H9 (cell line): ENCODE results near the gene KRTAP9-1. TPM values are rescaled to one million over a fixed set of nuclear protein-coding genes. Genes with fewer than 3 reads are reported as not detected.

Experiments
- DNase-seq: peaks from one replicate; pipeline ENCODE4 v3.0.0-alpha.2; 2017
- H2AFZ ChIP-seq: one replicate; pipeline ENCODE4 v1.6.1; 2013; ENCODE audit warnings: mild to moderate bottlenecking, low read length, control low read depth, moderate library complexity
- H2AK5ac ChIP-seq: 2 replicates; pipeline ENCODE4 v1.6.1; 2013; ENCODE audit warnings: low read length, control low read depth, mixed read lengths; ENCODE audit not compliant: insufficient read length
- H2BK120ac ChIP-seq: one replicate; pipeline ENCODE4 v1.6.1; 2013; ENCODE audit warnings: low read depth, mild to moderate bottlenecking, low read length, control low read depth, inconsistent platforms; ENCODE audit not compliant: poor library complexity, severe bottlenecking
- H2BK12ac ChIP-seq: 2 replicates; pipeline ENCODE4 v1.6.1; 2013; ENCODE audit warnings: low read length, control low read depth, mixed read lengths, low read depth; ENCODE audit not compliant: insufficient read length
- H2BK15ac ChIP-seq: 2 replicates; pipeline ENCODE4 v1.6.1; 2013; ENCODE audit warnings: low read depth, low read length, control low read depth
- H2BK20ac ChIP-seq: one replicate; pipeline ENCODE4 v1.6.1; 2013; ENCODE audit warnings: low read depth, mild to moderate bottlenecking, low read length, control low read depth, inconsistent platforms; ENCODE audit not compliant: poor library complexity, severe bottlenecking
- H2BK5ac ChIP-seq: 2 replicates; pipeline ENCODE4 v1.6.1; 2013; ENCODE audit warnings: low read length, control low read depth, mixed read lengths; ENCODE audit not compliant: insufficient read length
- H3K14ac ChIP-seq: 2 replicates; pipeline ENCODE4 v1.6.1; 2013; ENCODE audit warnings: low read length, control low read depth; ENCODE audit not compliant: insufficient read depth
- H3K18ac ChIP-seq: 2 replicates; pipeline ENCODE4 v1.6.1; 2013; ENCODE audit warnings: low read depth, mild to moderate bottlenecking, mixed read lengths, low read length, control low read depth; ENCODE audit not compliant: insufficient read length
- H3K23ac ChIP-seq: 2 replicates; pipeline ENCODE4 v1.6.1; 2013; ENCODE audit warnings: low read length, control low read depth, mixed read lengths, low read depth; ENCODE audit not compliant: insufficient read length
- H3K23me2 ChIP-seq: 2 replicates; pipeline ENCODE4 v1.6.1; 2013; ENCODE audit warnings: low read depth, mild to moderate bottlenecking, mixed read lengths, low read length, control low read depth; ENCODE audit not compliant: insufficient read length, poor library complexity, severe bottlenecking
- H3K27ac ChIP-seq: 2 replicates; pipeline ENCODE4 v1.5.1; 2013; ENCODE audit warnings: low read length, control low read depth, mixed read lengths, low read depth; ENCODE audit not compliant: insufficient read length
- H3K27me3 ChIP-seq: 2 replicates; pipeline ENCODE4 v1.6.1; 2013; ENCODE audit warnings: low read length, control low read depth, inconsistent platforms; ENCODE audit not compliant: insufficient read depth
- H3K4ac ChIP-seq: 2 replicates; pipeline ENCODE4 v1.6.1; 2013; ENCODE audit warnings: low read depth, mild to moderate bottlenecking, control low read depth, inconsistent platforms, low read length, moderate library complexity
- H3K4me1 ChIP-seq: 2 replicates; pipeline ENCODE4 v1.6.1; 2013; ENCODE audit warnings: low read length, control low read depth, inconsistent platforms; ENCODE audit not compliant: insufficient read depth
- H3K4me2 ChIP-seq: 2 replicates; pipeline ENCODE4 v1.6.1; 2013; ENCODE audit warnings: low read length, control low read depth, mixed read lengths; ENCODE audit not compliant: insufficient read length, insufficient read depth
- H3K56ac ChIP-seq: 2 replicates; pipeline ENCODE4 v1.6.1; 2013; ENCODE audit warnings: low read depth, mild to moderate bottlenecking, mixed read lengths, low read length, control low read depth; ENCODE audit not compliant: insufficient read length
- H3K79me1 ChIP-seq: 2 replicates; pipeline ENCODE4 v1.6.1; 2013; ENCODE audit warnings: low read depth, mild to moderate bottlenecking, moderate library complexity, low read length, control low read depth, inconsistent platforms; ENCODE audit not compliant: insufficient read depth, poor library complexity, severe bottlenecking
- H3K79me2 ChIP-seq: 2 replicates; pipeline ENCODE4 v1.6.1; 2013; ENCODE audit warnings: low read length, control low read depth, inconsistent platforms; ENCODE audit not compliant: insufficient read depth
- H3K9ac ChIP-seq: 2 replicates; pipeline ENCODE4 v1.6.1; 2013; ENCODE audit warnings: low read length, control low read depth, mixed read lengths; ENCODE audit not compliant: insufficient read length; ENCODE audit errors: extremely low read depth
- H3K9me3 ChIP-seq: one replicate; pipeline ENCODE4 v1.6.1; 2013; ENCODE audit warnings: low read depth, low read length, inconsistent platforms; ENCODE audit not compliant: control insufficient read depth
- H3T11ph ChIP-seq: one replicate; pipeline ENCODE4 v1.6.1; 2013; ENCODE audit warnings: mild to moderate bottlenecking, low read length, control low read depth, inconsistent platforms
- H4K20me1 ChIP-seq: one replicate; pipeline ENCODE4 v1.6.1; 2013; ENCODE audit not compliant: control insufficient read depth, insufficient read length, insufficient read depth
- H4K5ac ChIP-seq: 2 replicates; pipeline ENCODE4 v1.6.1; 2013; ENCODE audit warnings: low read depth, mild to moderate bottlenecking, mixed read lengths, low read length, control low read depth; ENCODE audit not compliant: insufficient read length
- H4K8ac ChIP-seq: replicated peaks from 2 replicates; pipeline ENCODE4 v1.6.1; 2013; ENCODE audit warnings: low read length, control low read depth, mixed read lengths, low read depth; ENCODE audit not compliant: insufficient read length
- H4K91ac ChIP-seq: 2 replicates; pipeline ENCODE4 v1.6.1; 2013; ENCODE audit warnings: low read depth, mild to moderate bottlenecking, moderate library complexity, mixed read lengths, low read length, control low read depth; ENCODE audit not compliant: insufficient read length
- H3K27ac Mint-ChIP-seq, 3 experiments: 2 replicates in 2 of 3; 3 replicates in 1 of 3; pipeline ENCODE4 v1.8.0; 2020 to 2021; ENCODE audit warnings: mixed read lengths in 3 of 3, mild to moderate bottlenecking in 1 of 3, moderate library complexity in 1 of 3
- H3K27me3 Mint-ChIP-seq: 2 replicates; pipeline ENCODE4 v1.8.0; 2021; ENCODE audit warnings: low read depth, mild to moderate bottlenecking, moderate library complexity, mixed read lengths
- H3K36me3 Mint-ChIP-seq, 3 experiments: 2 replicates in 2 of 3; 3 replicates in 1 of 3; pipeline ENCODE4 v1.8.0; 2020 to 2021; ENCODE audit warnings: low read depth in 3 of 3, mixed read lengths in 3 of 3; ENCODE audit not compliant: insufficient read depth in 1 of 3
- H3K4me1 Mint-ChIP-seq, 2 experiments: 2 replicates each; pipeline ENCODE4 v1.8.0; 2020; ENCODE audit warnings: mixed read lengths in 2 of 2
- H3K4me3 Mint-ChIP-seq, 2 experiments: 2 replicates in 1 of 2; 3 replicates in 1 of 2; pipeline ENCODE4 v1.8.0; 2020 to 2021; ENCODE audit warnings: mild to moderate bottlenecking in 2 of 2, mixed read lengths in 2 of 2, moderate library complexity in 1 of 2
- H3K9me3 Mint-ChIP-seq, 2 experiments: 2 replicates in 1 of 2; 3 replicates in 1 of 2; pipeline ENCODE4 v1.8.0; 2020; ENCODE audit warnings: mild to moderate bottlenecking in 2 of 2, mixed read lengths in 2 of 2, moderate library complexity in 1 of 2
- total RNA-seq: library from RNA; stranded (reverse); gene quantifications from 2 replicates; pipeline ENCODE4 v1.2.1, GENCODE V29; 2021
- TF ChIP-seq, protein P1 (sequence below): fragments of 200-600 bp; sonication (generic); conservative IDR thresholded peaks from 3 replicates; pipeline ENCODE4 v1.8.0; 2021; ENCODE audit warnings: antibody characterized with exemption, mild to moderate bottlenecking

The KRTAP9-1 gene
- total RNA-seq, 1 experiment from 2014 or later, result not detected

DNA sequence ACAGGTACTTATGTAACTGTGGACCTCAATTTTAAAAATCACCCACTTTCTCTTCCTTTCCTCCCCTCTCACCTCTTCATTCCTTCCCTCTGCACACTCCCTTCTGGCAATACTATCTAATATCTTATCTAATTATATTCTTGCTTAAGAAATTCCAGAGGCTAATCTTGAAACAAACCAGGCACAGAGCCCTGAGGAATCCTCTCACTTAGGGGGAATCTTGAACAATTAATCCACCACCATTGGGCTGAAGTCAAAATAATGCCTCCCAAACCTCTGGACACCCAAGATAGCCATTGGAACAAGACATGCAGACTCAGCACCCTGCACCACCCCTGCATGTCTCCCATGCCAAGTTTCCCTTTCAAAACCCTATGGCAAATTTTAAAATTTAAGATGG is 48.3 kb upstream of the KRTAP9-1 start:
- TF ChIP-seq, protein P1, sequence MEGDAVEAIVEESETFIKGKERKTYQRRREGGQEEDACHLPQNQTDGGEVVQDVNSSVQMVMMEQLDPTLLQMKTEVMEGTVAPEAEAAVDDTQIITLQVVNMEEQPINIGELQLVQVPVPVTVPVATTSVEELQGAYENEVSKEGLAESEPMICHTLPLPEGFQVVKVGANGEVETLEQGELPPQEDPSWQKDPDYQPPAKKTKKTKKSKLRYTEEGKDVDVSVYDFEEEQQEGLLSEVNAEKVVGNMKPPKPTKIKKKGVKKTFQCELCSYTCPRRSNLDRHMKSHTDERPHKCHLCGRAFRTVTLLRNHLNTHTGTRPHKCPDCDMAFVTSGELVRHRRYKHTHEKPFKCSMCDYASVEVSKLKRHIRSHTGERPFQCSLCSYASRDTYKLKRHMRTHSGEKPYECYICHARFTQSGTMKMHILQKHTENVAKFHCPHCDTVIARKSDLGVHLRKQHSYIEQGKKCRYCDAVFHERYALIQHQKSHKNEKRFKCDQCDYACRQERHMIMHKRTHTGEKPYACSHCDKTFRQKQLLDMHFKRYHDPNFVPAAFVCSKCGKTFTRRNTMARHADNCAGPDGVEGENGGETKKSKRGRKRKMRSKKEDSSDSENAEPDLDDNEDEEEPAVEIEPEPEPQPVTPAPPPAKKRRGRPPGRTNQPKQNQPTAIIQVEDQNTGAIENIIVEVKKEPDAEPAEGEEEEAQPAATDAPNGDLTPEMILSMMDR, result no peak
- H3K23ac ChIP-seq, result no peak overlapping the region
- H3K56ac ChIP-seq, result no peak overlapping the region
- no peak overlapping the region for H3K4me3 Mint-ChIP-seq
- no peaks in the 10 kb centered on the region for H4K20me1 ChIP-seq
- H3K9ac ChIP-seq, result no peak overlapping the region
- no peak overlapping the region for H2BK5ac ChIP-seq
- H3K27ac Mint-ChIP-seq, result no peak overlapping the region
- DNase-seq, result no peak
- H3K4me2 ChIP-seq, result no peak overlapping the region
- H3K4me1 ChIP-seq, result no peaks in the 10 kb centered on the region
- H3K27me3 ChIP-seq, result no peaks in the 10 kb centered on the region
- no peak overlapping the region for H2BK12ac ChIP-seq
- H3K27me3 Mint-ChIP-seq, result peaks cover 2% of the 10 kb centered on the region
- no peak overlapping the region for H2BK15ac ChIP-seq
- H4K91ac ChIP-seq, result no peak overlapping the region
- no peak overlapping the region for H2BK120ac ChIP-seq
- no peak overlapping the region for H3K14ac ChIP-seq
- H4K5ac ChIP-seq, result no peak overlapping the region
- H3T11ph ChIP-seq, result no peak overlapping the region
- H2BK20ac ChIP-seq, result no peak overlapping the region
- peaks cover 14 to 39% (median 23%) of the 10 kb centered on the region in 3 experiments for H3K36me3 Mint-ChIP-seq
- no peak overlapping the region for H2AFZ ChIP-seq
- H3K9me3 Mint-ChIP-seq, result peaks cover 31 to 40% of the 10 kb centered on the region in 2 experiments
- H3K23me2 ChIP-seq, result no peaks in the 10 kb centered on the region
- no peak overlapping the region for H3K4ac ChIP-seq
- peaks cover 0 to under 1% of the 10 kb centered on the region in 2 experiments; a peak in 1 of 4 replicates for H3K4me1 Mint-ChIP-seq
- H3K27ac ChIP-seq, result no peak overlapping the region
- no peaks in the 10 kb centered on the region for H3K79me1 ChIP-seq
- no peak overlapping the region for H2AK5ac ChIP-seq
- no peaks in the 10 kb centered on the region for H3K79me2 ChIP-seq
- H3K9me3 ChIP-seq, result peaks cover 7% of the 10 kb centered on the region
- no peak overlapping the region for H3K18ac ChIP-seq
- H4K8ac ChIP-seq, result no peak overlapping the region
